CD14-positive monocyte (primary cell): ENCODE measurements around the gene NUDC. TPM values are rescaled to one million over a fixed set of nuclear protein-coding genes. Genes with fewer than 3 reads are reported as not detected.

Experiments
- DNase-seq, 3 donors: peaks; one replicate each; pipeline ENCODE4 v3.0.0-alpha.2; 2011 to 2022
- H2AFZ ChIP-seq: 2 replicates; pipeline ENCODE4 v1.6.0; 2012; ENCODE audit warnings: mild to moderate bottlenecking, low read depth, low read length, inconsistent platforms; ENCODE audit not compliant: insufficient read depth, poor library complexity, severe bottlenecking
- H3K27ac ChIP-seq, 2 donors: 1 replicate in 1 of 2; 2 replicates in 1 of 2; pipeline ENCODE4 v1.5.1; 2012 to 2013; ENCODE audit warnings: low read length in 2 of 2, control low read depth in 1 of 2, inconsistent platforms in 1 of 2, low read depth in 1 of 2, mild to moderate bottlenecking in 1 of 2
- H3K27me3 ChIP-seq, 2 donors: one replicate each; pipeline versions ENCODE4 v1.6.0 to v1.6.1; 2011 to 2013; ENCODE audit warnings: low read length in 2 of 2; ENCODE audit not compliant: control insufficient read depth in 2 of 2, insufficient read depth in 2 of 2
- H3K36me3 ChIP-seq, 2 donors: replicated peaks in 1 of 2; 1 replicate in 1 of 2; 2 replicates in 1 of 2; pipeline versions ENCODE4 v1.5.1 to v1.6.1; 2012 to 2013; ENCODE audit warnings: low read length in 2 of 2, control low read depth in 1 of 2, inconsistent platforms in 1 of 2, mild to moderate bottlenecking in 1 of 2; ENCODE audit not compliant: insufficient read depth in 2 of 2, control insufficient read depth in 1 of 2
- H3K4me1 ChIP-seq, 2 donors: 1 replicate in 1 of 2; 2 replicates in 1 of 2; pipeline versions ENCODE4 v1.5.1 to v1.6.1; 2012 to 2013; ENCODE audit warnings: low read length in 2 of 2, control low read depth in 1 of 2, inconsistent platforms in 1 of 2, mild to moderate bottlenecking in 1 of 2, moderate library complexity in 1 of 2; ENCODE audit not compliant: insufficient read depth in 2 of 2, control insufficient read depth in 1 of 2
- H3K4me2 ChIP-seq: replicated peaks from 2 replicates; pipeline ENCODE3; 2012; ENCODE audit warnings: low read length, moderate library complexity, mild to moderate bottlenecking; ENCODE audit not compliant: poor library complexity, severe bottlenecking; ENCODE audit errors: extremely low read depth
- H3K4me3 ChIP-seq, 3 experiments: fragments of 200-600 bp in 1 of 3; sonication (generic) in 1 of 3; replicated peaks in 1 of 3; 1 replicate in 2 of 3; 2 replicates in 1 of 3; pipeline ENCODE4 v1.5.1; 2011 to 2013; ENCODE audit warnings: low read length in 3 of 3, mild to moderate bottlenecking in 3 of 3, control low read depth in 2 of 3, low read depth in 2 of 3, inconsistent platforms in 1 of 3, moderate library complexity in 1 of 3
- H3K79me2 ChIP-seq: 2 replicates; pipeline ENCODE4 v1.6.0; 2012; ENCODE audit warnings: mild to moderate bottlenecking, control low read depth, inconsistent platforms, low read length, moderate library complexity; ENCODE audit not compliant: insufficient read depth
- H3K9ac ChIP-seq: 2 replicates; pipeline ENCODE4 v1.6.0; 2017; ENCODE audit warnings: low read length, mild to moderate bottlenecking; ENCODE audit not compliant: insufficient read depth, poor library complexity, severe bottlenecking
- H3K9me3 ChIP-seq, 2 donors: replicated peaks in 1 of 2; 1 replicate in 1 of 2; 2 replicates in 1 of 2; pipeline versions ENCODE4 v1.5.1 to v1.6.1; 2012 to 2013; ENCODE audit warnings: low read length in 2 of 2, control low read depth in 1 of 2; ENCODE audit not compliant: control insufficient read depth in 1 of 2, insufficient read depth in 1 of 2
- H4K20me1 ChIP-seq: 2 replicates; pipeline ENCODE4 v1.6.0; 2012; ENCODE audit warnings: mild to moderate bottlenecking, low read length, control low read depth, moderate library complexity; ENCODE audit not compliant: insufficient read depth
- H3K27ac Mint-ChIP-seq, 7 donors: one replicate each; pipeline ENCODE4 v1.8.0; 2020; ENCODE audit warnings: mild to moderate bottlenecking in 7 of 7, mixed read lengths in 7 of 7, moderate library complexity in 6 of 7, inconsistent platforms in 2 of 7
- H3K27me3 Mint-ChIP-seq, 3 donors: one replicate each; pipeline ENCODE4 v1.8.0; 2021 to 2022; ENCODE audit warnings: low read depth in 3 of 3, mild to moderate bottlenecking in 3 of 3, mixed read lengths in 3 of 3, moderate library complexity in 3 of 3, inconsistent platforms in 1 of 3
- H3K36me3 Mint-ChIP-seq, 2 donors: one replicate each; pipeline ENCODE4 v1.8.0; 2020; ENCODE audit warnings: mixed read lengths in 2 of 2, inconsistent platforms in 1 of 2, mild to moderate bottlenecking in 1 of 2
- H3K4me1 Mint-ChIP-seq: one replicate; pipeline ENCODE4 v1.8.0; 2020; ENCODE audit warnings: mild to moderate bottlenecking, mixed read lengths
- H3K4me3 Mint-ChIP-seq, 2 donors: one replicate each; pipeline ENCODE4 v1.8.0; 2020; ENCODE audit warnings: mild to moderate bottlenecking in 2 of 2, mixed read lengths in 2 of 2, moderate library complexity in 1 of 2
- H3K9me3 Mint-ChIP-seq, 7 donors: one replicate each; pipeline ENCODE4 v1.8.0; 2020 to 2022; ENCODE audit warnings: mixed read lengths in 7 of 7, mild to moderate bottlenecking in 6 of 7, moderate library complexity in 6 of 7, inconsistent platforms in 2 of 7
- WGBS: methylation state at CpG from one replicate; pipeline ENCODE4 v1.1.5; 2013; ENCODE audit warnings: missing lambda C conversion rate; ENCODE audit not compliant: insufficient coverage; 5-methylcytosine and 5-hydroxymethylcytosine counted together
- intact Hi-C, 2 donors: fragments of 100-400 bp; cut with micrococcal nuclease; formaldehyde crosslinking; loops; one replicate each; pipeline versions ENCODE4 v1.15.0 to v1.15.1; 2023
- polyA plus RNA-seq, 3 donors: library from polyadenylated mRNA; depleted of rRNA in 1 of 3; unstranded in 2 of 3; stranded (reverse) in 1 of 3; fragments of 300-500 nt in 2 of 3; fragments of >200 nt in 1 of 3; fragmentation: Illumina TruSeq in 2 of 3; gene quantifications; 1 replicate in 2 of 3; 2 replicates in 1 of 3; pipeline ENCODE4 v1.2.3, GENCODE V29; 2012 to 2021
- TF ChIP-seq, protein P1 (sequence below): fragments of 200-600 bp; IDR thresholded peaks from one replicate; pipeline ENCODE4 v1.8.0; 2022; ENCODE audit warnings: antibody characterized with exemption, mild to moderate bottlenecking

The NUDC gene
- polyA plus RNA-seq, 3 donors: 28.3 to 58.3 (median 47.4) TPM

DNA sequence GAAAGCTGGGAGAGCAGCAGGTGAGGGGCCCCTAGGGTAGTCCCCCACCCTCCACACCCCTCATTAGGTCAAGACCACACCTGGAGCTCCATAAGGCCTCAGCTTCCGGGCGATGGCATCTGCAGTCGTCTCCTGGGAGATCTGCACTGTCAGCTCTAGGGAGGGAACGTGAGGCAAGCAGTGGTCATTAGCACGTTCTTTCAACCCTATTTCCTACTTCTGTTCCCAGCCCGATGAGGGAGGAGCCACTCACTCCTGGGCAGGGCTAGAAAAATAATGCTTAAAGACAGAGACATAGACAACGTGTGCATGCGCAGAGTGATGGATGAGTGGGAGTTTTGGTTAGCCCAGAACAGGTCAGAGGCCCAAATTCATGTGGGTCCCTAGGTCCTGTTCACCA lies 29.1 kb downstream of the NUDC start:
- no peaks in the 10 kb centered on the region for H3K4me1 ChIP-seq
- 89% methylated on average over 2 of the region's 8 CpGs for WGBS
- H3K36me3 ChIP-seq: peaks cover 9 to 17% of the 10 kb centered on the region in 2 donors
- TF ChIP-seq, protein P1, sequence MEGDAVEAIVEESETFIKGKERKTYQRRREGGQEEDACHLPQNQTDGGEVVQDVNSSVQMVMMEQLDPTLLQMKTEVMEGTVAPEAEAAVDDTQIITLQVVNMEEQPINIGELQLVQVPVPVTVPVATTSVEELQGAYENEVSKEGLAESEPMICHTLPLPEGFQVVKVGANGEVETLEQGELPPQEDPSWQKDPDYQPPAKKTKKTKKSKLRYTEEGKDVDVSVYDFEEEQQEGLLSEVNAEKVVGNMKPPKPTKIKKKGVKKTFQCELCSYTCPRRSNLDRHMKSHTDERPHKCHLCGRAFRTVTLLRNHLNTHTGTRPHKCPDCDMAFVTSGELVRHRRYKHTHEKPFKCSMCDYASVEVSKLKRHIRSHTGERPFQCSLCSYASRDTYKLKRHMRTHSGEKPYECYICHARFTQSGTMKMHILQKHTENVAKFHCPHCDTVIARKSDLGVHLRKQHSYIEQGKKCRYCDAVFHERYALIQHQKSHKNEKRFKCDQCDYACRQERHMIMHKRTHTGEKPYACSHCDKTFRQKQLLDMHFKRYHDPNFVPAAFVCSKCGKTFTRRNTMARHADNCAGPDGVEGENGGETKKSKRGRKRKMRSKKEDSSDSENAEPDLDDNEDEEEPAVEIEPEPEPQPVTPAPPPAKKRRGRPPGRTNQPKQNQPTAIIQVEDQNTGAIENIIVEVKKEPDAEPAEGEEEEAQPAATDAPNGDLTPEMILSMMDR: no peak
- H3K27ac ChIP-seq: no peak overlapping the region
- DNase-seq: no peak
- Mint-ChIP-seq H3K27ac (no peak overlapping the region), H3K36me3 (peaks cover 12 to 14% of the 10 kb centered on the region in 2 donors), H3K9me3 (peaks cover 0 to 3% (median 0%) of the 10 kb centered on the region in 7 donors), H3K4me1 (no peaks in the 10 kb centered on the region), H3K4me3 (no peak overlapping the region), H3K27me3 (peaks cover 3 to 11% (median 3%) of the 10 kb centered on the region in 3 donors)
- H3K4me3 ChIP-seq: no peak overlapping the region
- no peaks in the 10 kb centered on the region for H3K9me3 ChIP-seq
- no peak overlapping the region for H2AFZ ChIP-seq
- no peaks in the 10 kb centered on the region for H3K79me2 ChIP-seq
- no peaks in the 10 kb centered on the region for H4K20me1 ChIP-seq
- H3K9ac ChIP-seq: no peak overlapping the region
- intact Hi-C loops: no loop called here
- no peaks in the 10 kb centered on the region for H3K27me3 ChIP-seq
- no peak overlapping the region for H3K4me2 ChIP-seq

DNA sequence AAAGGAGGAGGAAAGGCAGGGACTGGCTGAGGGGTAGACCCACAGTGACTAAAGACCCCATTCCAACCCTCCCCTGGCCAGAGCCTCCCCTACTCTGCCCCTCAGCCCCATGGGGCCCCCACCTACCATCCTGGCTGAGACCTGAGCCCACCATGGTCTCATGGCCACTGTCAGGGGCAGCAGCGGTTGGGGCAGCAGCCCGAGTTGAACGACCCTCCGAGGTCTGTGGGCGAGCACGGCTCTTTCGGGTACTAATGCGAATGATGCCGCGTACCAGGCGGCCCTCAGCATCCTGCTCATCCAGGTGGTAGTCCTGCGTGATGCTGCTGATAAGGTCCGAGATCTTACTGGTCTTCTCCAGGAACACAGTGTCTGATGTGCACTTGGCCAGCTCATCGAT lies 29.7 kb downstream of the NUDC start:
- TF ChIP-seq, protein P1: no peak
- Histone ChIP-seq H3K79me2 (no peaks in the 10 kb centered on the region), H3K27me3 (no peaks in the 10 kb centered on the region), H2AFZ (no peak overlapping the region), H3K4me2 (no peak overlapping the region), H3K9ac (no peak overlapping the region), H4K20me1 (no peaks in the 10 kb centered on the region), H3K36me3 (peaks cover 2 to 11% of the 10 kb centered on the region in 2 donors), H3K9me3 (no peaks in the 10 kb centered on the region), H3K4me3 (no peak overlapping the region), H3K27ac (no peak overlapping the region), H3K4me1 (no peaks in the 10 kb centered on the region)
- Mint-ChIP-seq H3K9me3 (peaks cover 0 to 8% (median 3%) of the 10 kb centered on the region in 7 donors), H3K4me3 (no peak overlapping the region), H3K36me3 (peaks cover 5 to 8% of the 10 kb centered on the region in 2 donors), H3K27ac (no peak overlapping the region), H3K4me1 (no peaks in the 10 kb centered on the region), H3K27me3 (peaks cover 3 to 14% (median 3%) of the 10 kb centered on the region in 3 donors)
- WGBS: 97% methylated on average over 14 of the region's 14 CpGs
- DNase-seq: no peak
- intact Hi-C loops: no loop called here
